HPDE6-E6E7 (cell line): Measurements from ENCODE around the gene TENM4.

Source experiments
- DNase-seq: peaks from one replicate; pipeline ENCODE4 v3.0.0; 2011; ENCODE audit warnings: missing footprints; ENCODE audit errors: extremely low spot score

The TENM4 gene

GRCh38 chr11:79055856-79056631, 384.8 kb downstream of the TENM4 start:
- DNase-seq, result no peak

- no peak for DNase-seq
These were observed 386.2 kb downstream of the TENM4 start for GRCh38 chr11:79054636-79055035.

GRCh38 chr11:79052544-79052943, 388.3 kb downstream of the TENM4 start:
- no peak for DNase-seq

- DNase-seq, result no peak
These were observed 390.0 kb downstream of the TENM4 start for GRCh38 chr11:79050786-79051185.

GRCh38 chr11:79049741-79050179, 391.1 kb downstream of the TENM4 start:
- DNase-seq, result no peak

- DNase-seq, result no peak
These were observed 392.9 kb downstream of the TENM4 start for GRCh38 chr11:79047980-79048379.

- DNase-seq, result no peak
These were observed 393.5 kb downstream of the TENM4 start for GRCh38 chr11:79047321-79047720.

GRCh38 chr11:79046366-79046765, 394.5 kb downstream of the TENM4 start:
- no peak for DNase-seq

- DNase-seq, result no peak
These were observed 395.0 kb downstream of the TENM4 start for GRCh38 chr11:79045800-79046304.

GRCh38 chr11:79045018-79045799, 395.6 kb downstream of the TENM4 start:
- no peak for DNase-seq

GRCh38 chr11:79044201-79044600, 396.6 kb downstream of the TENM4 start:
- no peak for DNase-seq

- no peak for DNase-seq
These were observed 397.1 kb downstream of the TENM4 start for GRCh38 chr11:79043726-79044125.

GRCh38 chr11:79042824-79043223, 398.0 kb downstream of the TENM4 start:
- DNase-seq, result no peak

GRCh38 chr11:79040348-79040747, 400.5 kb downstream of the TENM4 start:
- no peak for DNase-seq

GRCh38 chr11:79039122-79039521, 401.7 kb downstream of the TENM4 start:
- DNase-seq, result no peak

- DNase-seq, result no peak
These were observed 404.9 kb downstream of the TENM4 start for GRCh38 chr11:79035881-79036280.

GRCh38 chr11:79033833-79034232, 407.0 kb downstream of the TENM4 start:
- DNase-seq, result no peak

GRCh38 chr11:79030448-79030847, 410.4 kb downstream of the TENM4 start:
- DNase-seq, result no peak

GRCh38 chr11:79028225-79028624, 412.6 kb downstream of the TENM4 start:
- DNase-seq, result no peak

- no peak for DNase-seq
These were observed 413.9 kb downstream of the TENM4 start for GRCh38 chr11:79026803-79027445.

- no peak for DNase-seq
These were observed 415.2 kb downstream of the TENM4 start for GRCh38 chr11:79025622-79026021.

- no peak for DNase-seq
These were observed 415.7 kb downstream of the TENM4 start for GRCh38 chr11:79025097-79025496.
